DOHH2 (cell line): ENCODE measurements around the gene PKP4.

Experiments
- H3F3A ChIP-seq: fragments of 200-600 bp; sonication (generic), shearing (Covaris generic); 2 replicates; pipeline ENCODE4 v1.6.0; 2016; ENCODE audit warnings: antibody characterized with exemption, mild to moderate bottlenecking; ENCODE audit not compliant: control insufficient read depth, insufficient read depth
- H3K27ac ChIP-seq: fragments of 200-600 bp; sonication (generic); 2 replicates; pipeline ENCODE4 v1.5.1; 2014; ENCODE audit warnings: low read depth, mild to moderate bottlenecking, low read length, moderate library complexity
- H3K27me3 ChIP-seq: fragments of 200-600 bp; sonication (generic); 2 replicates; pipeline ENCODE4 v1.6.1; 2014; ENCODE audit warnings: mild to moderate bottlenecking, low read length, mixed read lengths; ENCODE audit not compliant: control insufficient read depth
- H3K36me3 ChIP-seq: fragments of 200-600 bp; sonication (generic); 2 replicates; pipeline ENCODE4 v1.6.1; 2014; ENCODE audit warnings: mild to moderate bottlenecking, low read length, moderate library complexity, mixed read lengths; ENCODE audit not compliant: control insufficient read depth
- H3K4me1 ChIP-seq: fragments of 200-600 bp; sonication (generic); 2 replicates; pipeline ENCODE4 v1.6.1; 2014; ENCODE audit warnings: mild to moderate bottlenecking, low read length, mixed read lengths; ENCODE audit not compliant: control insufficient read depth
- H3K4me2 ChIP-seq: fragments of 200-600 bp; sonication (generic); 2 replicates; pipeline ENCODE4 v1.6.0; 2014; ENCODE audit warnings: mild to moderate bottlenecking, low read length, moderate library complexity
- H3K4me3 ChIP-seq: fragments of 200-600 bp; sonication (generic); 2 replicates; pipeline ENCODE4 v1.5.1; 2014; ENCODE audit warnings: mild to moderate bottlenecking, low read length, mixed read lengths
- H3K79me2 ChIP-seq: fragments of 200-600 bp; sonication (generic); 2 replicates; pipeline ENCODE4 v1.6.1; 2014; ENCODE audit warnings: mild to moderate bottlenecking, low read length, mixed read lengths; ENCODE audit not compliant: control insufficient read depth
- H3K9me2 ChIP-seq: fragments of 200-600 bp; sonication (generic); replicated peaks from 2 replicates; pipeline ENCODE4 v1.6.1; 2014; ENCODE audit warnings: mild to moderate bottlenecking, low read length, mixed read lengths; ENCODE audit not compliant: control insufficient read depth
- H3K9me3 ChIP-seq: fragments of 200-600 bp; sonication (generic); 2 replicates; pipeline ENCODE4 v1.6.1; 2014; ENCODE audit warnings: antibody characterized with exemption, low read length, mixed read lengths; ENCODE audit not compliant: control insufficient read depth, insufficient read depth
- H4K20me1 ChIP-seq: fragments of 200-600 bp; sonication (generic); 2 replicates; pipeline ENCODE4 v1.6.0; 2014; ENCODE audit warnings: low read depth, mild to moderate bottlenecking, antibody characterized with exemption, low read length, moderate library complexity; ENCODE audit not compliant: control insufficient read depth, insufficient read depth
- CTCF ChIP-seq: fragments of 200-600 bp; sonication (generic); IDR thresholded peaks from one replicate; pipeline ENCODE4 v1.5.1; 2014; ENCODE audit warnings: antibody characterized with exemption, mild to moderate bottlenecking, low read depth, low read length; ENCODE audit not compliant: poor library complexity, severe bottlenecking
- EZH2phosphoT487 ChIP-seq: fragments of 200-600 bp; sonication (generic); IDR thresholded peaks from 2 replicates; pipeline ENCODE4 v1.6.1; 2017; ENCODE audit warnings: borderline replicate concordance, mild to moderate bottlenecking, antibody characterized with exemption, low read length, moderate library complexity, mixed read lengths

The PKP4 gene

DNA sequence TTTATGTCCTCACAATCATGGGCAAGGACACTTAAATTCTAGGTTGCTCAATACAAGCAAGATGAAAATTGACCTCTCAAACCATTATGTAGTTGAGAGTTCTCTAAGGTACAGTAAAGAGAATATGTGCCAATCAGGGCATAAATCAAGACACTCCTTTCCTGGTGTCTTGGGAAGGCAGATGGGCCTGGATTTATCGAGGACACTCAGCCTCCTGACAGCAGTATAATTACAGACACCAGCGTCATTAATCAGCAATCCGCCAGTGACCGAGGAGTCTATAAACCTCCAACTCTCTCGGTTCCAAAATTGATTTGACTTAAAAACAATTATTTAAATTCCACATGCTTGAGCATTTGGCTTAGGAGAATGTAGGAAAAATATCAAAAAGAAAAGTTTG, 262.7 kb downstream of the PKP4 start:
- no peaks in the 10 kb centered on the region for H3K27me3 ChIP-seq
- TF ChIP-seq CTCF = no peak

DNA sequence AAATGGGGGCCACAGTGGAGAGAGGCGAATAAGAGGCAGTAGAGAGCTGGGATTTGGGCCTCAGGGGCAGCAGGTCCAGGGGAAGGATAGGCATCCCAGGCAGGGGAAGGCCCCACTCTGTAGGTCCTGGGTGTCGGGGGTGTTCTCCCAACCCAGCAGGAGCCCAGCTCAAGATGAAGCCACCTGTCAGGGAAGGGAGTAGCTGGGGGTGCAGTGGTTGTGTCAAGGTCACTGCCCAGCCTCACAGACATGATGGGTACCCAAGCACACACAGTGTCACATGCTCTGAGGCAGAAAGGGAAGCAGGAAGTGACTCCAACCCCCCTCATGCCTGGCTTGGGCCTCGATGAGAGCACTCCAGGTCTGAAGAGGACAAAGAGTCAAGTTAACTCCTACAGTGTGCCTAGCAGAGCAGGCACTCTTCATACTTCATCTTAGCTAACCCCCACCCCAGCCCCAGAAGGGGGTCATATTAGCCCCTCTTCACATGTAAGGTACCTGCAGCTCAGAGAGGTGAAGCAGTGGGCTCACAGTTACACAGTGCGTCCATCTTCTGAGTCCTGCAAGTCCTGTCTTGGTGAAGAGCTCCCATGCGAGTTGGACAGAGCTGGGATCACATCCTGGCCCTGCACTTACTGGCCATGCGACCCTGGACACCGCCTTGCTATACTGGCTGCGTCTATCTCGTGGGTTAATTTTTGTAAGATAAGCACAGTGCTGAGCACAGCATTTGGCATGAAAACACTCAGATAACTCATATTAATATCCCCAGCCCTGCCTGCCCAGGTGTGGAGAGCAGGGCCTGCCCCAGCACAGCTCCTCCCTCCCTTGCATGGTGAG, 265.7 kb downstream of the PKP4 start:
- Histone ChIP-seq H4K20me1 (no peaks in the 10 kb centered on the region), H3K36me3 (no peaks in the 10 kb centered on the region), H3K27me3 (no peaks in the 10 kb centered on the region), H3K9me3 (no peaks in the 10 kb centered on the region), H3K79me2 (no peaks in the 10 kb centered on the region), H3K4me3 (no peak overlapping the region), H3F3A (no peaks in the 10 kb centered on the region), H3K4me1 (no peaks in the 10 kb centered on the region), H3K9me2 (no peaks in the 10 kb centered on the region), H3K27ac (no peak overlapping the region), H3K4me2 (no peak overlapping the region)
- TF ChIP-seq CTCF (no peak), EZH2phosphoT487 (no peak)

More for the DNA sequence above, 262.7 kb downstream of the PKP4 start:
- Histone ChIP-seq H3K4me3 (no peak overlapping the region), H3K9me2 (no peaks in the 10 kb centered on the region), H4K20me1 (no peaks in the 10 kb centered on the region), H3K36me3 (no peaks in the 10 kb centered on the region), H3K9me3 (no peaks in the 10 kb centered on the region), H3K4me1 (no peaks in the 10 kb centered on the region), H3K27ac (no peak overlapping the region), H3K4me2 (no peak overlapping the region), H3K79me2 (no peaks in the 10 kb centered on the region), H3F3A (no peaks in the 10 kb centered on the region)

DNA sequence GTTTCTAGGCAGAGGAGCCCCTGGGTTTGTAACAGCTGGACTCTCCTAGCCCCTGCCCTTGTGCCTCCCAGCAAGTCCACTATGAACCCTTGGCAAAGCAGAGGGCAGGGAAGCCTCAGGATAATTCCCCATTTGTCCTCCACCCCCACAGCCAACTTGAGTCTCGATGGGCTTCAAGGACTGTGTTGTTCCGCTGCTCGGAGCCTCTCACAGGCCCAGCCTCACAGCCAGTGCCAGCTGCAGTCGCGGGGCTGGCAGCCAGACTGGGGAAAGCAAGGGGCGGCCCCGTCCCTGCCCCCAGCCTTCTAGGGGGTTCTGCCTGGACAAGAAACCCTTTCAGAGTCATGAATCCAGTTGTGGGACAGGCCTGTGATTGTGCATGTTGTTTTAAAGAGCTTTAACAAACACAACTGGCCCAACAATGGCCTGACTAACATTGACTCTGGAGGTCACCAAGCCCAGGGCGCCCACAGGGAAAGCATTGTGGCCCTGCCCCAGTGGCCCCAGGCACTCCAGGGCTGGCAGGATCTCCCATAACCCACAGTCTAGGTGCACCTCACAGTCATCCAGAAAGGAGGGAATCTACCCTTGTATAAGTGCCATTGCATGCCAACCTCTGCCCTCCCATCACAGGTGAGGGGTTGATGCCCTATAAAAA, 266.6 kb downstream of the PKP4 start:
- H3F3A ChIP-seq = no peaks in the 10 kb centered on the region
- TF ChIP-seq EZH2phosphoT487 (no peak), CTCF (no peak)
- no peak overlapping the region for H3K4me2 ChIP-seq
- no peak overlapping the region for H3K27ac ChIP-seq
- H3K4me1 ChIP-seq = no peaks in the 10 kb centered on the region
- H3K9me2 ChIP-seq = no peaks in the 10 kb centered on the region
- no peaks in the 10 kb centered on the region for H3K79me2 ChIP-seq
- no peaks in the 10 kb centered on the region for H4K20me1 ChIP-seq
- no peak overlapping the region for H3K4me3 ChIP-seq
- H3K27me3 ChIP-seq = no peaks in the 10 kb centered on the region
- no peaks in the 10 kb centered on the region for H3K36me3 ChIP-seq
- H3K9me3 ChIP-seq = no peaks in the 10 kb centered on the region
